ENCODE measurements around the gene GPR63.

The GPR63 gene

GRCh38 chr6:96865055-96865405 is 27.8 kb upstream of the GPR63 start:
- no peak for DNase-seq (ENCODE audit: low read depth, low spot score)
- ChIA-PET CTCF (no interaction called here), POLR2A (no interaction called here)
- no peak for TF ChIP-seq CTCF (IDR thresholded peaks at IDR 0.05; ENCODE audit: insufficient read depth, low read length, missing control alignments)
- H3K4me3 ChIP-seq (ENCODE audit: low read depth, low read length), result no peak overlapping the region

GRCh38 chr6:96864216-96865054 is 27.2 kb upstream of the GPR63 start:
- ChIA-PET POLR2A (no interaction called here), CTCF (no interaction called here)
- TF ChIP-seq CTCF (IDR thresholded peaks at IDR 0.05; ENCODE audit: insufficient read depth, low read length, missing control alignments), result no peak
- no peak for DNase-seq (ENCODE audit: low read depth, low spot score)
- no peak overlapping the region for H3K4me3 ChIP-seq (ENCODE audit: low read depth, low read length)

GRCh38 chr6:96862560-96862959 is 25.3 kb upstream of the GPR63 start:
- H3K4me3 ChIP-seq (ENCODE audit: low read depth, low read length), result no peak overlapping the region
- no peak for DNase-seq (ENCODE audit: low read depth, low spot score)
- ChIA-PET CTCF (no interaction called here), POLR2A (no interaction called here)
- no peak for TF ChIP-seq CTCF (IDR thresholded peaks at IDR 0.05; ENCODE audit: insufficient read depth, low read length, missing control alignments)

- no peak for DNase-seq (ENCODE audit: low read depth, low spot score)
- TF ChIP-seq CTCF (IDR thresholded peaks at IDR 0.05; ENCODE audit: insufficient read depth, low read length, missing control alignments), result no peak
- POLR2A ChIA-PET, result no interaction called here
- no peak overlapping the region for H3K4me3 ChIP-seq (ENCODE audit: low read depth, low read length)
- CTCF ChIA-PET, result no interaction called here
Observed at GRCh38 chr6:96861588-96861987, 24.3 kb upstream of the GPR63 start.

- H3K4me3 ChIP-seq (ENCODE audit: low read depth, low read length), result no peak overlapping the region
- POLR2A ChIA-PET, result no interaction called here
- no peak for TF ChIP-seq CTCF (IDR thresholded peaks at IDR 0.05; ENCODE audit: insufficient read depth, low read length, missing control alignments)
- CTCF ChIA-PET, result no interaction called here
- DNase-seq (ENCODE audit: low read depth, low spot score), result no peak
Observed at GRCh38 chr6:96856856-96857255, 19.6 kb upstream of the GPR63 start.

GRCh38 chr6:96853083-96853482 is 15.8 kb upstream of the GPR63 start:
- CTCF ChIA-PET, result no interaction called here
- POLR2A ChIA-PET, result no interaction called here
- no peak for DNase-seq (ENCODE audit: low read depth, low spot score)
- H3K4me3 ChIP-seq (ENCODE audit: low read depth, low read length), result no peak overlapping the region
- TF ChIP-seq CTCF (IDR thresholded peaks at IDR 0.05; ENCODE audit: insufficient read depth, low read length, missing control alignments), result no peak
